Choroid plexus epithelial cell (primary cell): ENCODE results near the gene MIAT.

Experiments used
- DNase-seq: peaks from one replicate; pipeline ENCODE4 v3.0.0-alpha.2; 2010; ENCODE audit warnings: low read depth
- H3K4me3 ChIP-seq: 2 replicates; pipeline ENCODE4 v1.5.1; 2011; ENCODE audit warnings: low read depth, mild to moderate bottlenecking, control low read depth, low read length, moderate library complexity
- CTCF ChIP-seq: conservative IDR thresholded peaks from 2 replicates; pipeline ENCODE4 v1.5.1; 2011; ENCODE audit warnings: low read depth, mild to moderate bottlenecking, control low read depth, inconsistent platforms, low read length, moderate library complexity

The MIAT gene

GRCh38 chr22:26614322-26614721 lies 43.1 kb upstream of the MIAT start:
- no peak for DNase-seq
- no peak overlapping the region for H3K4me3 ChIP-seq
- no peak for TF ChIP-seq CTCF

GRCh38 chr22:26615149-26615548 lies 42.2 kb upstream of the MIAT start:
- no peak for TF ChIP-seq CTCF
- H3K4me3 ChIP-seq = no peak overlapping the region
- DNase-seq = no peak

GRCh38 chr22:26615830-26616435 lies 41.5 kb upstream of the MIAT start:
- H3K4me3 ChIP-seq = no peak overlapping the region
- DNase-seq = no peak
- no peak for TF ChIP-seq CTCF

- no peak overlapping the region for H3K4me3 ChIP-seq
- no peak for DNase-seq
- TF ChIP-seq CTCF = no peak
These were observed 40.7 kb upstream of the MIAT start for GRCh38 chr22:26616650-26617049.

GRCh38 chr22:26617271-26618199 lies 39.9 kb upstream of the MIAT start, which contains the start of gene CRYBB1:
Gene CRYBB1 (minus strand): TSS chr22:26618027. CDS start chr22:26616319, 1,708 bp downstream.
- H3K4me3 ChIP-seq = no peak within 1 kb of the TSS
- no peak for TF ChIP-seq CTCF
- no peak for DNase-seq

- no peak overlapping the region for H3K4me3 ChIP-seq
- no peak for DNase-seq
- no peak for TF ChIP-seq CTCF
These were observed 38.9 kb upstream of the MIAT start for GRCh38 chr22:26618455-26618854.
